HepG2 (cell line): ENCODE results near the gene ZNF511. TPM values are rescaled to one million over a fixed set of nuclear protein-coding genes. Genes with fewer than 3 reads are reported as not detected.

Experiments
- CAMTA2 ChIP-seq: sonication (generic); formaldehyde crosslinking; IDR thresholded peaks from 2 replicates; pipeline ENCODE4 v1.4.0; 2020; ENCODE audit warnings: mild to moderate bottlenecking, missing genetic modification reagents, borderline replicate concordance
- CERS6 ChIP-seq: sonication (generic); formaldehyde crosslinking; IDR thresholded peaks from 2 replicates; pipeline ENCODE4 v1.5.0; 2020; ENCODE audit warnings: missing genetic modification reagents
- CREBL2 ChIP-seq: sonication (generic); formaldehyde crosslinking; IDR thresholded peaks from 2 replicates; pipeline ENCODE4 v1.8.1; 2023; ENCODE audit warnings: missing genetic modification reagents, mild to moderate bottlenecking, borderline replicate concordance
- ESRRA ChIP-seq: sonication (generic); formaldehyde crosslinking; IDR thresholded peaks from 2 replicates; pipeline ENCODE4 v1.5.1; 2020; ENCODE audit warnings: mild to moderate bottlenecking, low read depth, missing genetic modification reagents
- FIP1L1 ChIP-seq: fragments of 200-400 bp; formaldehyde crosslinking; IDR thresholded peaks from 2 replicates; pipeline ENCODE4 v1.6.1; 2018; ENCODE audit warnings: low read depth, mild to moderate bottlenecking, low read length, moderate library complexity, borderline replicate concordance; ENCODE audit not compliant: insufficient read depth
- GATAD1 ChIP-seq: IDR thresholded peaks from 2 replicates; pipeline ENCODE4 v1.6.1; 2016; ENCODE audit warnings: missing genetic modification reagents, missing compliant biosample characterization
- HDAC6 ChIP-seq: fragments of 200-600 bp; sonication (generic); IDR thresholded peaks from 2 replicates; pipeline ENCODE4 v1.7.0; 2017; ENCODE audit warnings: mild to moderate bottlenecking, antibody characterized with exemption, low read length, low read depth
- HNRNPL ChIP-seq: fragments of 200-400 bp; formaldehyde crosslinking; IDR thresholded peaks from 2 replicates; pipeline ENCODE4 v1.6.1; 2017; ENCODE audit warnings: mild to moderate bottlenecking, low read depth, low read length
- IRF2 ChIP-seq: IDR thresholded peaks from 2 replicates; pipeline ENCODE4 v1.6.1; 2018; ENCODE audit warnings: missing genetic modification reagents, missing compliant biosample characterization
- MEF2D ChIP-seq: sonication (generic); formaldehyde crosslinking; IDR thresholded peaks from 2 replicates; pipeline ENCODE4 v1.5.1; 2020; ENCODE audit warnings: mild to moderate bottlenecking, missing genetic modification reagents
- MLLT10 ChIP-seq: sonication (generic); formaldehyde crosslinking; IDR thresholded peaks from 2 replicates; pipeline ENCODE4 v1.4.0; 2020; ENCODE audit warnings: missing genetic modification reagents
- MTA1 ChIP-seq: sonication (generic); formaldehyde crosslinking; IDR thresholded peaks from 2 replicates; pipeline ENCODE4 v1.4.0; 2020; ENCODE audit warnings: missing genetic modification reagents, mild to moderate bottlenecking, borderline replicate concordance
- MXI1 ChIP-seq: IDR thresholded peaks from 3 replicates; pipeline ENCODE4 v1.6.1; 2012; ENCODE audit warnings: low read depth, low read length, inconsistent platforms, borderline replicate concordance
- NR2F6 ChIP-seq, 2 experiments: IDR thresholded peaks; 2 replicates each; pipeline ENCODE4 v1.6.1; 2016; ENCODE audit warnings: antibody characterized with exemption in 1 of 2, mild to moderate bottlenecking in 1 of 2
- PAF1 ChIP-seq: IDR thresholded peaks from 2 replicates; pipeline ENCODE4 v1.6.1; 2016; ENCODE audit warnings: missing genetic modification reagents, missing compliant biosample characterization
- RARA ChIP-seq: IDR thresholded peaks from 2 replicates; pipeline ENCODE4 v1.6.1; 2016; ENCODE audit warnings: missing genetic modification reagents, missing compliant biosample characterization
- RNF219 ChIP-seq: sonication (generic); formaldehyde crosslinking; IDR thresholded peaks from 2 replicates; pipeline ENCODE4 v1.5.0; 2020; ENCODE audit warnings: mild to moderate bottlenecking, missing genetic modification reagents
- SETDB1 ChIP-seq: sonication (generic); formaldehyde crosslinking; IDR thresholded peaks from 2 replicates; pipeline ENCODE4 v1.5.1; 2020; ENCODE audit warnings: missing genetic modification reagents, mild to moderate bottlenecking, borderline replicate concordance
- TEAD3 ChIP-seq: optimal IDR thresholded peaks from 2 replicates; pipeline ENCODE3; 2016; ENCODE audit warnings: borderline replicate concordance
- TOE1 ChIP-seq: sonication (generic); formaldehyde crosslinking; IDR thresholded peaks from 2 replicates; pipeline ENCODE4 v1.4.0; 2020; ENCODE audit warnings: mild to moderate bottlenecking, missing genetic modification reagents
- TP53 ChIP-seq: sonication (generic); formaldehyde crosslinking; conservative IDR thresholded peaks from 2 replicates; pipeline ENCODE4 v1.4.0; 2020; ENCODE audit warnings: missing genetic modification reagents
- ZNF230 ChIP-seq: sonication (generic); formaldehyde crosslinking; IDR thresholded peaks from 2 replicates; pipeline ENCODE4 v1.4.0; 2020; ENCODE audit warnings: mild to moderate bottlenecking, missing genetic modification reagents
- ZNF567 ChIP-seq: sonication (generic); formaldehyde crosslinking; IDR thresholded peaks from 2 replicates; pipeline ENCODE4 v1.8.1; 2023; ENCODE audit warnings: mild to moderate bottlenecking, missing genetic modification reagents, borderline replicate concordance
- ZNF792 ChIP-seq: IDR thresholded peaks from 2 replicates; pipeline ENCODE4 v1.6.1; 2016
- polyA plus RNA-seq, 8 experiments: library from polyadenylated mRNA; depleted of rRNA in 3 of 8; stranded (reverse) in 7 of 8; unstranded in 1 of 8; fragments of >200 nt; fragmentation: Illumina TruSeq in 4 of 8; extraction: Trizol in 4 of 8; gene quantifications; 2 replicates each; pipeline versions ENCODE4 v1.2.1 to v1.2.3, GENCODE V29; 2011 to 2016; ENCODE audit warnings: low read depth in 4 of 8, missing spikeins in 1 of 8, mixed read lengths in 1 of 8; ENCODE audit not compliant: insufficient read depth in 1 of 8
- total RNA-seq, 5 experiments: library from RNA; depleted of rRNA; stranded (reverse); fragments of >200 nt; fragmentation: Illumina TruSeq; extraction: Trizol; gene quantifications; 2 replicates each; pipeline ENCODE4 v1.2.3, GENCODE V29; 2016; ENCODE audit warnings: low read depth in 1 of 5
- TF ChIP-seq, protein P1 (sequence below): sonication (generic); formaldehyde crosslinking; IDR thresholded peaks from 2 replicates; pipeline ENCODE4 v1.5.1; 2020; ENCODE audit warnings: mild to moderate bottlenecking, missing genetic modification reagents

The ZNF511 gene
- total and polyA plus RNA-seq, 2 of the 13 experiments (the other 11 are each of a cell fraction or from before 2014, with no cell fraction given) = 35.6 to 66.4 TPM

- peak; percentile 65; the same call in 1 of the 2 replicates for TF ChIP-seq ESRRA (CRISPR knock-in tag)
- TF ChIP-seq SETDB1 = no peak
- TF ChIP-seq FIP1L1 = no peak
- peak; percentile 96 for TF ChIP-seq NR2F6 (IDR thresholded peaks at IDR 0.05)
- TF ChIP-seq NR2F6 (CRISPR knock-in tag; IDR thresholded peaks at IDR 0.05) = peak; percentile 97
- peak; percentile 26 for TF ChIP-seq TEAD3 (CRISPR knock-in tag)
- peak; percentile 57; the same call in 1 of the 2 replicates for TF ChIP-seq MTA1 (CRISPR knock-in tag)
- no peak for TF ChIP-seq PAF1
- TF ChIP-seq, protein P1, sequence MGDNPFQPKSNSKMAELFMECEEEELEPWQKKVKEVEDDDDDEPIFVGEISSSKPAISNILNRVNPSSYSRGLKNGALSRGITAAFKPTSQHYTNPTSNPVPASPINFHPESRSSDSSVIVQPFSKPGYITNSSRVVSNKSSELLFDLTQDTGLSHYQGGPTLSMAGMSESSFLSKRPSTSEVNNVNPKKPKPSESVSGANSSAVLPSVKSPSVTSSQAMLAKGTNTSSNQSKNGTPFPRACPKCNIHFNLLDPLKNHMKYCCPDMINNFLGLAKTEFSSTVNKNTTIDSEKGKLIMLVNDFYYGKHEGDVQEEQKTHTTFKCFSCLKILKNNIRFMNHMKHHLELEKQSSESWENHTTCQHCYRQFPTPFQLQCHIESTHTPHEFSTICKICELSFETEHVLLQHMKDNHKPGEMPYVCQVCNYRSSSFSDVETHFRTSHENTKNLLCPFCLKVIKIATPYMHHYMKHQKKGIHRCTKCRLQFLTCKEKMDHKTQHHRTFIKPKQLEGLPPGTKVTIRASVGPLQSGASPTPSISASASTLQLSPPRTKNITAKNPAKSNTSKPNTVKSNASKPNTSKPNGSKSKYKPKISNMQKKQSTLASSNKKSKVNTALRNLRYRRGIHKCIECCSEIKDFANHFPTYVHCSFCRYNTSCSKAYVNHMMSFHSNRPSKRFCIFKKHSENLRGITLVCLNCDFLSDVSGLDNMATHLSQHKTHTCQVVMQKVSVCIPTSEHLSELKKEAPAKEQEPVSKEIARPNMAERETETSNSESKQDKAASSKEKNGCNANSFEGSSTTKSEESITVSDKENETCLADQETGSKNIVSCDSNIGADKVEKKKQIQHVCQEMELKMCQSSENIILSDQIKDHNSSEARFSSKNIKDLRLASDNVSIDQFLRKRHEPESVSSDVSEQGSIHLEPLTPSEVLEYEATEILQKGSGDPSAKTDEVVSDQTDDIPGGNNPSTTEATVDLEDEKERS (CRISPR knock-in tag) = peak; percentile 17; the same call in 1 of the 2 replicates
- no peak for TF ChIP-seq ZNF792 (CRISPR knock-in tag)
- TF ChIP-seq CERS6 (CRISPR knock-in tag) = no peak
- TF ChIP-seq TOE1 = no peak
- no peak for TF ChIP-seq ZNF567 (CRISPR knock-in tag)
- 0 out of 2 replicates have a peak, but pooled peaks have one; percentile 46 for TF ChIP-seq GATAD1 (CRISPR knock-in tag)
- no peak for TF ChIP-seq IRF2 (CRISPR knock-in tag)
- TF ChIP-seq CREBL2 (CRISPR knock-in tag) = no peak
- TF ChIP-seq TP53 (CRISPR knock-in tag) = no peak
- TF ChIP-seq MEF2D (CRISPR knock-in tag) = no peak
- peak; percentile 71; the same call in 1 of the 2 replicates for TF ChIP-seq HNRNPL
- TF ChIP-seq HDAC6 = no peak
- TF ChIP-seq MXI1 = no peak; the same call in 2 of the 3 replicates
- TF ChIP-seq RNF219 = no peak
- TF ChIP-seq CAMTA2 (CRISPR knock-in tag) = no peak
- no peak for TF ChIP-seq ZNF230 (CRISPR knock-in tag)
- TF ChIP-seq RARA (CRISPR knock-in tag) = peak; percentile 82
- no peak for TF ChIP-seq MLLT10 (CRISPR knock-in tag)
These were observed 39.2 kb downstream of the ZNF511 start (continued) for GRCh38 chr10:133347710-133348517.
